GM19397 (cell line): ENCODE data around the gene MEG3.

ENCODE experiments used
- ATAC-seq: cut with Tn5 transposase; IDR thresholded peaks from one replicate; pipeline ENCODE4 v1.9.1; 2021; ENCODE audit warnings: mild to moderate bottlenecking, moderate library complexity; ENCODE audit not compliant: unreplicated experiment

Gene MEG3

DNA sequence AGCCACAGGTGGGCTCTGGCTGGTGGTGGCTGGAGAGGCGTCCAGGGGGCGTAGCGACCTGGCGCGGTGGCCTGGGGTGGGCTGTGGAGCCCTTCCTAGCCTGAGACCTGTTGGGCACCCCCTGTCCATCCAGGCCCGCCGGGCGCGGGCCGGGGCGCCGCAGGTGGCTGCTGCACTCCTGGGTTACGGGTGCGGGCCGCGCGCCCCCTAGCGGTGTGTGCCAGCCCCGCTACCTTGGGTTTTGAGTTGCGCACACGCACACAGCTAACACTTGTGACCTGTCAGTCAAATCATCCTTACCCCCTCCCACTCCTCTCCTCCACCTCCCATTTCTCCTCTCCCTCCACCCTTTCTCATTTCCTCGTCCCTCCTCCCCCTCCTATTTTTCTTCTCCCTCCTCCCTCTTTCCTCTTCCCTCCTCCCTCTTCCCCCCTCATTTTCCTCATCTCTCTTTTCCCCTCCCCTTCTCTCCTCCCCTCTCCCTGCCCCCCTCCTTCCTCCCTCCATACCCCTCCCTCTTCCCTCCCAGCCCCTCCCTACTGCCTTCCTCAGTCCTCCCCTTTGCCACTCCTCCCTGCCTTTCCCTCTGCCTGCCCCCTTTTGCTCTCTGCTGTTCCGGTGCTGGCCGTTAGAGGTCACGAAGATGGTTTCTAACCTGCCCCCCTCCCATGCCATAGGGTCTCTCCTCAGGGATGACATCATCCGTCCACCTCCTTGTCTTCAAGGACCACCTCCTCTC lies 2.3 kb downstream of the MEG3 start:
- ATAC-seq = no peak

DNA sequence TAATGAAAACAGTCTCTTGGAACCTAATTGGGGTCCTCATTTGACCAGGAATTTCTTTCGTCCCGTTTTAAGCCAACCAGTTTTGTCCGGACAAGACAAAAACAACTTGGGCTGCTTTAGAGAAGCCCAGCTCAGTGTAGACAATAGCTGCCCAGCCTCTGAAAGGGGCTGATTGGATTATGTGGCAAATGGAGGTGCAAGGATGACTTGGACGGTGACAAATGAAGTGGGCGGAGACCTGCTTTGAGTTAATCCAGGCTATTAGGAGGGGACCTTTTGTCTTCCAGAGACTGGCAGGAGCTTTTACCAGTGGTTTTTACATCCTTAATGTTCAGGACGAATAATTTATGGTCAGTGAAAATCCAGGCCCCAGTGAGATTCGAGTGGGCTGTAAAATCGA lies 4.8 kb downstream of the MEG3 start:
- no peak for ATAC-seq

GRCh38 chr14:100832311-100832960 lies 6.5 kb downstream of the MEG3 start:
- no peak for ATAC-seq

- ATAC-seq = no peak
Observed at GRCh38 chr14:100834082-100834793, 8.3 kb downstream of the MEG3 start.

- ATAC-seq = no peak
Observed at GRCh38 chr14:100834794-100835547, 9.1 kb downstream of the MEG3 start.

GRCh38 chr14:100835548-100836310 lies 9.8 kb downstream of the MEG3 start:
- ATAC-seq = no peak

DNA sequence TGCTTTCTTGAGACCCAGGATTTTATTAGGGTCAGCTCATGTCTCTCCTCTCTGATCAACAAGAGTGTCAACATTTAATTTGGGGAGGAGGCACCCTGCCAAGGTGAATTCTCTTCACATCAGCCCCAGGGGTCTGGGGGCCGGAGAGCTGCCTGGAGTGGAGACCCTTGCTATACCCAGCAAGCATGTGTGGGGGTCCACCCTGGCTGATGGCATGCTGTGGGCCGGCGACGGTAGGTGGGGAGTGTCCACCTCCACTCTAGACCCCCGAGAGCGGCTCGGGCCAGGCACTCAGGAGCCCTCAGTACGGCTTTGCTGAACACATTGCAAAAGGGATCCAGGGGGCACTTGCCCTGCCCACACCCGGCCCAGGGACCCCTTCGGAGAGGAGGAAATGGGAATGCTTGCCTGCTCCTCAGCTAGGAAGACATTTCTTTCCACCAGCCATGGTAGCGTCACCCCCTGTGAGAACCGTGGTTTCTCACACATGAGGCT lies 10.4 kb downstream of the MEG3 start:
- no peak for ATAC-seq

DNA sequence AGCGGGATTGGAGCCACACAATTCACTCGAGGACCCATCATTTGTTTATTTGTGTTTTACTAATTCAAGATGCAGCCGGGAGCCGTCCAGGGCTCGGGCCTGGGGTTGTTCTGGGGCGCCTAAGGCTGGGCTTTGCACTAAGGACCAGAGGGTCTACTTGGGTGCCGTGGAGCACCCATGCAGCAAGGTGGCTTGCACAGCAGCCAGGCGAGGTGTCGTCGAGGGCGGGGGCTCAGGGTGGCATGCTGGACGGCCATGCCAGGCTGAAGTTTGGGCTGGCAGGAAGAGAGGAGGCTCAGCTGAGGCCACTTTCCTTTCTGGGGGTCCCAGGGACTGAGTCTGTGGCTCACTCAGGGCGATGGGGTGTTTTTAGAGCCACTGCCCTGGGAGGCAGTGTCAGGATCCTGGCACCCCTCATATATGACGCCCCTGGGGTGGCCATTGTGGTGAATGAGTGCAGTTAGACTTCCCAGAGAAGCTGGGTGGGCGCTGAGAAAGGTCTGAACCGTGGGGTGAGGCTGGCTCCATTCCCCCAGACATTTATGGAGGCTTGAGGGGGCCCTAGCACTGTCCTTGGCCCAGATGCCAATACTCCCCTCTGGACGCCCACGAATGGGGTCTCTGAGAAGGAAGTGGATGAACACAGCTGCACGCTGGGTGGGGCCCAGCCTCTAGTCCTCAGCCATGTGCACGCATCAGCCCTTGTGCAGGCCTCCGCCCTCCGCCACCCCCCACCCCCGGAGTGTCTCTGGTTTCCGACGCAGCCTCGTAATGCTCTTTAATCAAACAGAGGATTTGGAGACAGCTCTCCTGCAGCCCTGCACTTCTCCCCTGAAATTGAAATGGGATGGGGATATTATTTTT lies 11.3 kb downstream of the MEG3 start:
- ATAC-seq = no peak

DNA sequence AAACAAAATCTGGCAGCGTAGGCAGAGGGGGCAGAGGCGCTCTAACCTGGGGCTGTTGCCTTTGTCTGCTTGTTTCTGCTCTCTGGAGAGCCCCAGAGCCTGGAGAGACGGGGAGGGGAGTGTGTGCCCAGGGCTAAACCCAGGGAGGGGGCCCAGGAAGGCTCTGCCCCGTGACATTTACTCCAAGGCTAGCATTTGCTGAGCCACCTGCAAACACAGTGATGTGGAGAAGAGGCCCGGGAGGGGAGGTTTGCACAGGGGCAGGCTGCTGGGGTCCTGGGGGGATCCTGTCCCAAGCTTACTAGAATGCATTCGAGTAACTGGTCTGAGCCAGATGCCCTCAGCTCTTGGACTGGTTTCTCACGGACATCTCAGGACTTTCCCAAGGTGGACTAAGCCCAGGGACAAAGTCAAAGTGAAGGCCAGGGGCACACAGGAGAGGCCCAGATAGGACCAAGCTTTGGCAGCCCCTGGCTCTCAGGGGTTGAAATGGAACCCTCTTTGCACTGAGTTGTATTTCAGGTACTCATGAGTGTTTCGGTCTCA lies 12.0 kb downstream of the MEG3 start:
- ATAC-seq = no peak

GRCh38 chr14:100838493-100839314 lies 12.8 kb downstream of the MEG3 start:
- ATAC-seq = no peak

GRCh38 chr14:100839315-100839585 lies 13.3 kb downstream of the MEG3 start:
- no peak for ATAC-seq

- no peak for ATAC-seq
Observed at GRCh38 chr14:100839681-100840111, 13.8 kb downstream of the MEG3 start.

DNA sequence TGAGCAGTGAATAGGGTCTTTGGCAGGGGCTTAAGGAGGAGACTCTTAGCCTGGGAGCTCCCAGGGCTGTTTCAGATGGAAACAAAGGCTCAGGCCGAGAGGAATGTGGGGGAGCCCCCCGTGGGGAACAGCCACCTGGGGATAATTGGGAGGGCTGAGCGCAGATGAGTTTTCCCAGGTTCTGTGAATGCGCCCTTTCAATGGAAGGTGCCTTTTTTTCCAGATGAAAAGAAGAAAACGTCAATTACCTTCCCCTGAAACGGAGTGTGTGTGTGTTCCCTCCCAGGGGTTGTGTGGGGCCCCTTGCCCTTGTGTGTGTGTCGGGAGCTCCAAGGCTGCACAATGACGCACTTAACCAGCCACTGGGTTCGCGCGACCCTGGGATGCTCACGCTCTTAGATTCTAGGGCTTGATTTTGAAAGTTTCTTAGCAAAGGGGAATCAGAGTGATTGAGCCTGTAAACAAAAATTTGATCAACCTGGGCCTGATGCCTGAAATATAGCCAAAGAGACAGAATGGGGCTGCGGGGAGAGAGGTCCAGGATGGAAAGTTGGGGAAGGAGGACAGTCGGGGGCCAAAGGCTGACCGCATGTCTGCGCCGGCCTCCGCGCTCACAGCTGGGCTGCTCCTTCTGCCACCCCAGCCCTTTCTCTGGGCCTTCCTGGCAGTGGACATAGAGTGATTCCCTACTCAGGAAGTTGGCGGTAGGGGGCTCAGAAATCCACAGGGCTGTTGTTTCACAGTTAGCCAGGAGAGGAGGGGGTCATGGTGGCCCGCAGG lies 14.6 kb downstream of the MEG3 start:
- no peak for ATAC-seq

DNA sequence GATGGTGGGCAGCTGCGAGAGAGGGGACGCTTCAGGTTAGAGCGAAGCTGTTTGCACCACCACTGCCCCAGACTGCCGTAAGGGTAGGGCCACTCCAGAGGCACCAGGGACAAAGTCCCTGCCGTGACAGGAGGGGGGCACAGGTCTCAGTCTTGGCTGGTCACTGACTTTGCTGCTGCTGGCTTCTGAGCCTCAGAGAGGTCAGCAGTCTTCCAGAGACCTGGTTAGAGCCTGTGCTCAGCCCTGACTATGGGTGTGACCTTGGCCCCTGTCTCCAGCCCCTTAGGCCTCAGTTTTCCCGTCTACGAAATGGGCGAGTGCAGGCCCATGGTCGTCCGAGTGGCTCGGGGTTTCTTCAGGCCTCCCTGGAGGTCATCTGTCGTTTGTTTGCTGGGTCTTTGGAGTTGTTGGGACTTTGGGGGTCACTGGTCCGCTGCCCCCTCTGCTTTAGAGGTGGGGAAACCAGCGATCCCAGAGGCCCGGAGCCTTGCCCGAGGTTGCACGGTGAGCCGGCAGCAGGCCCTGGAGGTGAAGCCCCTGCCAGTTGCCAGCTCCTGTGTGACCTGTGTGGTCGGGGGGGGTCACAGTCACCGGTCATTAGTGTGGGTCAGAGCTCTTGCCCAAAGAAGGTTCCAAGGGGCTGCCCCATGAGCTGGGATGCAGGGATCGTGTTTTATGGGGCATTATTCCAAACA lies 15.3 kb downstream of the MEG3 start:
- no peak for ATAC-seq

GRCh38 chr14:100841761-100842403 lies 16.0 kb downstream of the MEG3 start:
- ATAC-seq = no peak

DNA sequence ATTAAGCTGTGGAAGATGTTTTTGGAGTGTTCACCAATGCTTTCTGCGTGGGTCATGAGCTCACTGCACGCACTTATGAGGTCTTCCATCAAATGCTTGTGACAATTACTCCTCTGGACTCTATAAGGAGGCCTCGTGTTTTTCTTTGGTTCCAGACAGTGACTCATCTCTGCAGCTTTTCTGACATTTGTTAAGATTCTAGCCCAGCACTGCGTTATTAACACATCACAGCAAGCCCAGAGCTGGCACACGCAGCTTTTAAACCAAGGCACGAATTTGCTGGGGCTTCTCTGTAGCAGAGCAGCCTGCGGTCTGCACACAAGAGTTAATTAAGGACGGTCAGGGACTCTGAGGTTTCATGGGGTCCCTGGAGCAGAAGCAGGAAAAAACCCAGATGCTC lies 16.9 kb downstream of the MEG3 start:
- no peak for ATAC-seq

- ATAC-seq = no peak
Observed at GRCh38 chr14:100844082-100844408, 18.1 kb downstream of the MEG3 start.
